T47D (cell line): ENCODE measurements around the gene CNTN6.

ENCODE experiments used
- DNase-seq, 2 experiments: peaks; one replicate each; pipeline versions ENCODE4 v3.0.0 to v3.0.0-alpha.2; 2011 to 2012; ENCODE audit warnings: low read depth in 1 of 2, low spot score in 1 of 2
- JUND ChIP-seq: IDR thresholded peaks from 2 replicates; pipeline ENCODE4 v1.6.1; 2012; ENCODE audit warnings: low read depth
- in situ Hi-C: cut with HindIII; loops from 2 replicates; pipeline ENCODE4 v1.10.0; 2016; ENCODE audit warnings: low sequenced_read_pairs, low pct_unique_long_range_greater_than_20kb

The CNTN6 gene

GRCh38 chr3:1092771-1093170 lies at the start of gene CNTN6:
TSS of gene CNTN6 (plus strand) at chr3:1093024. CDS start at chr3:1148009, 54,985 bp downstream.
- TF ChIP-seq JUND = no peak
- in situ Hi-C loops = no loop called here
- peak in 1 of 2 experiments; percentile 10 for DNase-seq

- DNase-seq = no peak
- in situ Hi-C loops = no loop called here
- no peak for TF ChIP-seq JUND
Measured at GRCh38 chr3:1048558-1048957, 44.3 kb upstream of the CNTN6 start.

- DNase-seq = no peak
- in situ Hi-C loops = no loop called here
- TF ChIP-seq JUND = no peak
Measured at GRCh38 chr3:1055870-1056269, 37.0 kb upstream of the CNTN6 start.

GRCh38 chr3:1056744-1057143 lies 36.1 kb upstream of the CNTN6 start:
- DNase-seq = no peak
- TF ChIP-seq JUND = no peak
- in situ Hi-C loops = no loop called here

- TF ChIP-seq JUND = no peak
- in situ Hi-C loops = no loop called here
- no peak for DNase-seq
Measured at GRCh38 chr3:1057436-1057835, 35.4 kb upstream of the CNTN6 start.

GRCh38 chr3:1068985-1069384 lies 23.8 kb upstream of the CNTN6 start:
- TF ChIP-seq JUND = no peak
- in situ Hi-C loops = no loop called here
- DNase-seq = no peak

- in situ Hi-C loops = no loop called here
- no peak for DNase-seq
- no peak for TF ChIP-seq JUND
Measured at GRCh38 chr3:1072041-1072440, 20.8 kb upstream of the CNTN6 start.

- no peak for TF ChIP-seq JUND
- no peak for DNase-seq
- in situ Hi-C loops = no loop called here
Measured at GRCh38 chr3:1079662-1080061, 13.2 kb upstream of the CNTN6 start.

- in situ Hi-C loops = no loop called here
- peak; percentile 20 to 87 for DNase-seq
- TF ChIP-seq JUND = no peak
Measured at GRCh38 chr3:1082108-1082507, 10.7 kb upstream of the CNTN6 start.

- TF ChIP-seq JUND = no peak
- in situ Hi-C loops = no loop called here
- peak; percentile 37 to 85 for DNase-seq
Measured at GRCh38 chr3:1087066-1087560, 5.7 kb upstream of the CNTN6 start.

- DNase-seq = no peak
- TF ChIP-seq JUND = no peak
- in situ Hi-C loops = no loop called here
Measured at GRCh38 chr3:1088503-1088902, 4.3 kb upstream of the CNTN6 start.

GRCh38 chr3:1091286-1091685 lies 1.5 kb upstream of the CNTN6 start:
- in situ Hi-C loops = no loop called here
- DNase-seq = no peak
- no peak for TF ChIP-seq JUND

- in situ Hi-C loops = no loop called here
- DNase-seq = peak in 1 of 2 experiments; percentile 15
- TF ChIP-seq JUND = no peak
Measured at GRCh38 chr3:1092061-1092460, 763 bp upstream of the CNTN6 start.

GRCh38 chr3:1093217-1093616 lies 393 bp downstream of the CNTN6 start:
- TF ChIP-seq JUND = no peak
- DNase-seq = no peak
- in situ Hi-C loops = no loop called here
